Effector memory CD8-positive, alpha-beta T cell (primary cell): ENCODE results near the gene EPC1.
A peak's percentile ranks its signal among the peaks of the same experiment; 100 is the strongest.
"Not testable (repeated sequence)": the region's sequence is repeated elsewhere in the genome, so short reads cannot be mapped to it uniquely, and the experiment has no call there.

ENCODE experiments used
- ATAC-seq: fragments of 150-1000 bp; cut with Tn5 transposase; replicated peaks from 2 replicates; pipeline ENCODE4 v1.10.0; 2021; ENCODE audit warnings: mild to moderate bottlenecking, moderate library complexity
- DNase-seq, 3 experiments: peaks; one replicate each; pipeline ENCODE4 v3.0.0; 2021
- H3K27ac Mint-ChIP-seq, 2 donors: one replicate each; pipeline ENCODE4 v1.8.0; 2022; ENCODE audit warnings: mild to moderate bottlenecking in 2 of 2, mixed read lengths in 2 of 2, moderate library complexity in 2 of 2
- H3K27me3 Mint-ChIP-seq, 2 donors: one replicate each; pipeline ENCODE4 v1.8.0; 2022; ENCODE audit warnings: mixed read lengths in 2 of 2
- H3K36me3 Mint-ChIP-seq: one replicate; pipeline ENCODE4 v1.8.0; 2022; ENCODE audit warnings: mild to moderate bottlenecking, moderate library complexity, mixed read lengths; ENCODE audit not compliant: insufficient read depth
- H3K4me1 Mint-ChIP-seq, 2 donors: one replicate each; pipeline ENCODE4 v1.8.0; 2022; ENCODE audit warnings: low read depth in 2 of 2, mixed read lengths in 2 of 2
- H3K4me3 Mint-ChIP-seq, 2 donors: one replicate each; pipeline ENCODE4 v1.8.0; 2022; ENCODE audit warnings: mild to moderate bottlenecking in 2 of 2, mixed read lengths in 2 of 2, moderate library complexity in 2 of 2
- H3K9me3 Mint-ChIP-seq, 2 donors: one replicate each; pipeline ENCODE4 v1.8.0; 2022; ENCODE audit warnings: mixed read lengths in 2 of 2

The EPC1 gene

DNA sequence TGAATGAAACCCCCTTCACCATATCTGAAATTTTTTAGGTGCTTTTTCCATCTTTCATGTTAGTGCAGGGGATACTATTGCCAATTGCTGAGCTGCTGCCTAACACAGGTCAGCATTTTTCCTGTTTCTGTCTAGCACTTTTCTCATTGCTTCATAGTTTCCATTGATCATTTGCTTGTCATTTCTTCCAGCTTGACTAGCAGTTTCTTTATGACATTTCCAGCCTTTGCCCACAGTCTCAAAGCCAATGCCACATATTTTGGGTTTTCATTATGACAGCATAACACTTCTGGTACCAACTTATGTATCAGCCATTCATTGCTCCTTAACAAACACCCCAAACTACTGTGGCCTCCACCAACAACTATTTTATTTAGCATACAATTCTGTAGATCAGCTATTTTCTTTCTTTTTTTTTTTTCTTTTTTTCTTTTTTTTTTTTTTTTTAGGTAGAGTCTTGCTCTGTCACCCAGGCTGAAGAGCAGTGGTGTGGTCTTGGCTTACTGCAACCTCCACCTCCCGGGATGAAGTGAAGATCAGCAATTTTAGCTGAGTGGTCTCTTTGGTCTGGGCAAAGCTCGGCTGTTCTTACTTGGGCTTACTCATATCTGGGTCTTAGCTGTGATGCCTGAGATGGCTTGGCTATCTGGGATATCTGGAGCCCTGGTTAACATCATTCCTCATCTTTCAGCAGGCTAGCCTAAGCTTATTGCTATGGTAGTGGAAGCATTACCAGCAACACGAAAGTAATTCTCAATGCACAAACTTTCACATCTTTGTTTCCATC lies 102.3 kb downstream of the EPC1 start:
- ATAC-seq (no peak), DNase-seq (no peak)
- no peaks in the 10 kb centered on the region for H3K9me3 Mint-ChIP-seq
- no peaks in the 10 kb centered on the region for H3K36me3 Mint-ChIP-seq
- peaks cover 0 to 2% of the 10 kb centered on the region in 2 donors for H3K4me1 Mint-ChIP-seq
- no peak overlapping the region for H3K4me3 Mint-ChIP-seq
- peaks cover 9 to 10% of the 10 kb centered on the region in 2 donors for H3K27me3 Mint-ChIP-seq
- H3K27ac Mint-ChIP-seq = no peak overlapping the region

DNA sequence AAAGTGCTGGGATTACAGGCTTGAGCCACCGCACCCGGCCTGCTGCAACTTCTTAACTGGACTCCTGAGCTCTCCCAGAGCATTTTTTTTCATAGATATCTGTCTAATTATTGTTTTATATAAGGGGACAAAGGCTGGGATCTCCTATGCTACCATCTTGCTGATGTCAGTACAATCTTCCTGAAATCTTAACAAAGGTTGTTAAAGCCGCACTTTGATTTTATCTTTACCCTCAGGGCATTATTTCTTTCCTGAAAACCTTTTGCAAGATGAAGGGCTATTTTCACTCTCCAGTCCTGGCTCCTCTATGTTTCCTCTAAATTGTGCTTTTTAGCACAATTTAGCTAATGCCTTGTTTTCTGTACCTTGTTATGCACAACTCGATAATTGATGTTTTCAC lies 102.9 kb downstream of the EPC1 start:
- no peaks in the 10 kb centered on the region for H3K9me3 Mint-ChIP-seq
- no peak for DNase-seq
- H3K36me3 Mint-ChIP-seq = no peaks in the 10 kb centered on the region
- no peaks in the 10 kb centered on the region for H3K4me1 Mint-ChIP-seq
- no peak overlapping the region for H3K27ac Mint-ChIP-seq
- H3K27me3 Mint-ChIP-seq = peaks cover 9 to 10% of the 10 kb centered on the region in 2 donors
- no peak overlapping the region for H3K4me3 Mint-ChIP-seq
- no peak for ATAC-seq

DNA sequence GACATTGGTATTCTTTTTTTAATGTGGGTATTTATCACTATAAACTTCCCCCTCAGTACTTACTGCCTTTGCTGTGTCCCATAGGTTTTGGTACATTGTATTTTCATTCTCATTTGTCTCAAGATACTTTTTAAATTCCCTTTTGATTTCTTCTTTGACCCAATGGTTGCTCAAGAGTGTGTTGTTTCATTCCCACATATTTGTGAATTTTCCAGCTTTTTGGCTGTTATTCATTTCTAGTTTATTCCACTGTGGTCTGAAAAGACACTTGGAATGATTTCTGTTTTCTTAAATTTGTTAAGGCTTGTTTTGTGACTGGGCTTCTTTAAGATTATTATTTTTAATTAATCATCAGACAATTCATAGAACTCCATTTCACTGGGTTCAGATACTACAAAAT lies 105.0 kb downstream of the EPC1 start:
- H3K27ac Mint-ChIP-seq = no peak overlapping the region

DNA sequence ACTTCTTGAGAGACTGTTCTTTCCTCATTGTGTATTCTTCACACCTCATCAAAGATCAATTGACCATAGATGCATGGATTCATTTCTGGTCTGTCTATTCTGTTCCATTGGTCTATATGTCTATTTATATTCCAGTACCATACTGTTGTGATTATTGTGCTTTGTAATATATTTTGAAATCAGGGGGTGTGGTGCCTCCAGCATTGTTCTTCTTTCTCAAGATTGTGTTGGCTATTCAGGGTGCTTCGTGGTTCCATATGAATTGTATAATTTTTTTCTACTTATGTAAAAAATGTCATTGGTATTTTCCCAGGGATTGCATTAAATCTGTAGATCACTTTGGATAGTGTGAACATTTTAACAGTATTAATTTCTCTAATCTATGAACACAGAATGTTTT lies 106.5 kb downstream of the EPC1 start:
- DNase-seq (no peak), ATAC-seq (no peak)
- Mint-ChIP-seq H3K9me3 (no peaks in the 10 kb centered on the region), H3K4me3 (no peak overlapping the region), H3K27me3 (no peaks in the 10 kb centered on the region), H3K4me1 (no peaks in the 10 kb centered on the region), H3K27ac (peak overlapping the region in 1 of 2 donors; percentile 29), H3K36me3 (no peaks in the 10 kb centered on the region)

More for the DNA sequence above, 105.0 kb downstream of the EPC1 start:
- Mint-ChIP-seq H3K27me3 (peaks cover 7 to 8% of the 10 kb centered on the region in 2 donors), H3K9me3 (no peaks in the 10 kb centered on the region), H3K4me3 (no peak overlapping the region), H3K36me3 (no peaks in the 10 kb centered on the region), H3K4me1 (no peaks in the 10 kb centered on the region)
- DNase-seq = no peak
- ATAC-seq = no peak

DNA sequence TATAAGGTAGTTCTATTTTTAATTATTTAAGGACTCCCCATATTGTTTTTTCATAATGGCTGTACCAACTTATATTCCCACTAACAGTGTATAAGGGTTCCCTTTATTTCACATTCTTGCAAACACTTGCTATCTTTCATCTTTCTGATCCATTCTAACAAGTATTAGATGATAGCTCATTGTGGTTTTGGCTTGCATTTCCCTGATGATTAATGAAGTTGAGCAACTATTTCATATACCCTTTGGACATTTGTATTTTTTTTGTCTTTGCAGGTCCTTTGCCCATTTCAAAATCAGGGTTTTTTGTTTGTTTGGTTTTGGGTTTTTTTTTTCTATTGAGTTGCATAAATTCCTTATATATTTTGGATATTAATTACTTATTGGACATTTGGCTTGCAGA lies 107.2 kb downstream of the EPC1 start:
- no peak for ATAC-seq
- Mint-ChIP-seq H3K9me3 (no peaks in the 10 kb centered on the region), H3K36me3 (no peaks in the 10 kb centered on the region), H3K4me3 (no peak overlapping the region), H3K27me3 (no peaks in the 10 kb centered on the region), H3K27ac (no peak overlapping the region), H3K4me1 (no peaks in the 10 kb centered on the region)
- DNase-seq = no peak

DNA sequence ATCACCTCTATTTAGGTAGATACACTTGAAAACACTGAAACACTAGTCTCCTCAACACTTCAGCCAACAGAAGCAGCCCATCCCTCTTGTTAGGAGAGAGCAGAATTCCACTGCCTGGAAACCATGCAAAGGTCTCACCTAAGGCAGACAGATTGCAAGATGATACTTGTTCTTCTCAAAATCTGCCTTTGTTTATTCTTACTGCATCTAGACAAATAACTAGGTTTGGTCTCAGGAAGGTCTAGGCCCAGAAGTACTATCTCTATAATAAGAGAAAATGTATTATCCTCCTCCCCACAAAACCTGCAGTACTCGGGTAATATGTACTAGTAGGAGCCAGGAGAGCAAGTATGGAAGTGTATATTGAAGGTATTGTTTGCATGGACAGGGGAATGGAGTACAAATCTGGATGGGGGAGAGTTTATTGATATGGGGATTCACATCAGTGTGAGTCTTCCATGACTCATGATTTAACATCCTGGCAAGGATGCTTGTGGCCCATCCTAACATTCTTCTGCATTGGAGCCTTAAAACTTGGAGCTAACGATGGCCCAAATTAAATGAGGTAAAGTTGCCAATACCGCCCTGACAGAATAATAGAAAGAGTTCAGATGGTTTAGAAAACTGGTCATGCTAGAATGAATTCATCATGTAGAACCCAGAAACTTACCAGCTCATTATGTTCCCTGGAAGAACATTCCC lies 109.2 kb downstream of the EPC1 start:
- H3K27ac Mint-ChIP-seq = no peak overlapping the region
- H3K36me3 Mint-ChIP-seq = no peaks in the 10 kb centered on the region
- ATAC-seq (no peak), DNase-seq (no peak)
- H3K4me1 Mint-ChIP-seq = no peaks in the 10 kb centered on the region
- no peak overlapping the region for H3K4me3 Mint-ChIP-seq
- H3K9me3 Mint-ChIP-seq = no peaks in the 10 kb centered on the region
- no peaks in the 10 kb centered on the region for H3K27me3 Mint-ChIP-seq

DNA sequence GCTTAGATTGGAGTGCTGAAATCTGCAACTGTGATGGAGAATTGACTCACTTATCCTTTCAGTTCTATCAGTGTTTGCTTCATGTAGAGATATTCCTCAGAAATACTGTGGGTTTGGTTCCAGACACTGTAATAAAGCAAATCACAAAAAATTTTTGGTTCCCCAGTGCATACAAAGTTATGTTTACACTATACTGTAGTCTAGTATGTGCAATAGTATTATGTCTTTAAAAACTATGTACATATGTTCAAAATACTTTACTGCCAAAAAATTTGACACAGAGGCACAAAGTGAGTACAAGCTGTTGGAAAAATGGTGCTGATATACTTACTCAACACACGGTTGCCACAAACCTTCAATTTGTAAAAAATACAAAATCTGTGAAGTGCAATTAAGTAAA lies 112.5 kb downstream of the EPC1 start:
- no peak for ATAC-seq
- no peaks in the 10 kb centered on the region for H3K9me3 Mint-ChIP-seq
- no peak overlapping the region for H3K27ac Mint-ChIP-seq
- H3K36me3 Mint-ChIP-seq = no peaks in the 10 kb centered on the region
- no peak for DNase-seq
- H3K4me1 Mint-ChIP-seq = no peaks in the 10 kb centered on the region
- H3K27me3 Mint-ChIP-seq = peaks cover 0 to 9% of the 10 kb centered on the region in 2 donors
- H3K4me3 Mint-ChIP-seq = no peak overlapping the region

DNA sequence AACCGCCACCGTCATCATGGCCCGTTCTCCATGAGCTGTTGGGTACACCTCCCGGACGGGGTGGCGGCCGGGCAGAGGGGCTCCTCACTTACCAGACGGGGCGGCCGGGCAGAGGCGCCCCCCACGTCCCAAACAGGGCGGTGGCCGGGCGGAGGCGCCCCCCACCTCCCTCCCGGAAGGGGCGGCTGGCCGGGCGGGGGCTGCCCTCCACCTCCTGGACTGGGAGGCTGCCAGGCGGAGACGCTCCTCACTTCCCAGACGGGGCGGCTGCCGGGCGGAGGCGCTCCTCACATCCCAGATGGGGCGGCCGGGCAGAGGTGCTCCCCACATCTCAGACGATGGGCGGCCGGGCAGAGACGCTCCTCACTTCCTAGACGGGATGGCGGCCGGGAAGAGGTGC lies 113.6 kb downstream of the EPC1 start:
- H3K27me3 Mint-ChIP-seq, H3K4me3 Mint-ChIP-seq, H3K36me3 Mint-ChIP-seq, ATAC-seq, DNase-seq, H3K27ac Mint-ChIP-seq, H3K9me3 Mint-ChIP-seq, H3K4me1 Mint-ChIP-seq: not testable (repeated sequence)

DNA sequence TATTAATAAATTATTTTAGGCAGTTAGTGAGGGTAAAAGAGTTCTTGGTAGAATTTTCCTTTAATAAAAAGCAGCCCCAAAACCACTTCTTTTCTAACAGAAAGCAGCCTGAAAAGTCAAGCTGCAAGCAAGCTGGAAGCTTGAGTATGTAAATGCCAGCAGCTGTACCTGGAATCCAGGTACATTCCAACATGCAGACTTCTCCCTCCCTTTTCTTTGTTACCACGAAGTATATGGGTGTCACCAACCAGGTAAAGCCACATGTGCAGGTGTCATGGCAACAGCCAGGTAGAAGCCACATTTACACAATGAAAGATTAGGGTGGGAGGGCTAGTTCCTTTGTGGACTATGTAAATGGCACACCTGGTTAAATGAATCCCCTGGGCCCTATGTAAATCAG lies 114.6 kb downstream of the EPC1 start:
- ATAC-seq (no peak), DNase-seq (no peak)
- Mint-ChIP-seq H3K36me3 (no peaks in the 10 kb centered on the region), H3K4me1 (no peaks in the 10 kb centered on the region), H3K27me3 (peaks cover 0 to 9% of the 10 kb centered on the region in 2 donors), H3K9me3 (no peaks in the 10 kb centered on the region), H3K4me3 (no peak overlapping the region), H3K27ac (no peak overlapping the region)

DNA sequence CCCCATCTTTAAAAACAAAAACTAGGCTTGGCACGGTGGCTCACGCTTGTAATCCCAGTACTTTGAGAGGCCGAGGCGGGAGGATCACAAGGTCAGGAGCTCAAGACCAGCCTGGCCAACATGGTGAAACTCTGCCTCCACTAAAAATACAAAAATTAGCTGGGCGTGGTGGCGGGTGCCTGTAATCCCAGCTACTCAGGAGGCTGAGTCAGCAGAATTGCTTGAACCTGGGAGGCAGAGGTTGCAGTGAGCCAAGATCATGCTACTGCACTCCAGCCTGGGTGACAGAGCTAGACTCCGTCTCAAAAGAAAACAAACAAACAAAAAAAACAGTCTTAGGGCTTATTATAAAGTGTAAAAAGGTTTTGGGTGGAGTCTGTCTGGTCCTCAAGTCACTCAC lies 117.2 kb downstream of the EPC1 start:
- H3K27me3 Mint-ChIP-seq, DNase-seq, H3K4me1 Mint-ChIP-seq, ATAC-seq, H3K27ac Mint-ChIP-seq, H3K4me3 Mint-ChIP-seq, H3K9me3 Mint-ChIP-seq, H3K36me3 Mint-ChIP-seq: not testable (repeated sequence)

DNA sequence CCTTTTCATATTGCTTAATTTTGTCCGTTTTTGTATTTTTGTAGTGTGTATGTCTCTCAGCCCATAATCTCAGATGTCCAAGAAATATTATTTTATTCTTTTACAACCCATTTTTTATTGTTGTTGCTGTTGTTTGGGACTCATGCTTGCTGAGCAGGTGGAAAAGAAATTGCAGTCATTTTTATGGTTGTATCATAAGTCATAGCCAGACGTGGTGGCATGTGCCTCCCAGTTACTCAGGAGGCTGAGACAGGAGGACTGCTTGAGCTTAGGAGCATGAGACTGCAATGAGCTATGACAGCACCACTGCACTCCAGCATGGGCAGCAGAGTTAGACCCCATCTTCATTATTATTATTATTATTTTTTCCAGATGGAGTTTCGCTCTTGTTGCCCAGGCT lies 117.8 kb downstream of the EPC1 start:
- H3K36me3 Mint-ChIP-seq = no peaks in the 10 kb centered on the region
- H3K4me3 Mint-ChIP-seq = no peak overlapping the region
- ATAC-seq (no peak), DNase-seq (no peak)
- no peak overlapping the region for H3K27ac Mint-ChIP-seq
- peaks cover 0 to 9% of the 10 kb centered on the region in 2 donors for H3K27me3 Mint-ChIP-seq
- no peaks in the 10 kb centered on the region for H3K4me1 Mint-ChIP-seq
- no peaks in the 10 kb centered on the region for H3K9me3 Mint-ChIP-seq

DNA sequence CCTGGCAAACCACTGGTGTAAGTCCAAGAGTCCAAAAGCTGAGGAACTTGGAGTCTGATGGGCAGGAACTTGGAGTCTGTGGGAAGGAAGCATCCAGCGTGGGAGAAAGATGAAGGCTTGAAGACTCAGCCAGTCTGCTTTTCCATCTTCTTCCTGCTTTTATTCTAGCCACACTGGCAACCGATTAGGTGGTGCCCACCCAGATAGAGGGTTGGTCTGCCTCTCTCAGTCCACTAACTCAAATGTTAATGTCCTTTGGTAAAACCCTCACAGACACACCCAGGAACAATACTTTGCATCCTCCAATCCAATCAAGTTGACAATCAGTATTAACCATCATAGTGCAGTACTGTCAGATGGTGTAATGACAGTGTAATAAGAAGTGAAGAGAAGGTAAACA lies 119.2 kb downstream of the EPC1 start:
- ATAC-seq = no peak

DNA sequence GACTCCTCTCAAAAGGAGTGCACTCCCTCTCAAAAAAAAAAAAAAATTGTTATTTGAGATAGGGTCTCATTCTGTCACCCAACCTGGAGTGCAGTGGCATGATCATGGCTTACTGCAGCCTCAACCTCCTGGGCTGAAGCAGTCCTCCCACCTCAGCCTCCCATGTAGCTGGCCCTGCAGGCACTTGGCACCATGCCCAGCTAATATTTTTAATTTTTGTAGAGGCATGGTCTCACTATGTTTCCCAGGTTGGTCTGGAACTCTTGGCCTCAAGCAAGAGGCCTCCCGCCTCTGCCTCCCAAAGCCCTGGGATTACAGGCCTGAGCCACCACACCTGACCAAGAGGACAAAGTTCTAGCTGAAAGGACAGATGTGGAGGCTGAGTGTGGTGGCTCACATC lies 120.3 kb downstream of the EPC1 start:
- Mint-ChIP-seq H3K27me3 (peaks cover 0 to 9% of the 10 kb centered on the region in 2 donors), H3K36me3 (no peaks in the 10 kb centered on the region), H3K27ac (no peak overlapping the region), H3K4me3 (no peak overlapping the region), H3K4me1 (no peaks in the 10 kb centered on the region), H3K9me3 (no peaks in the 10 kb centered on the region)
- ATAC-seq (no peak), DNase-seq (no peak)

More for the DNA sequence above, 119.2 kb downstream of the EPC1 start:
- no peaks in the 10 kb centered on the region for H3K9me3 Mint-ChIP-seq
- no peaks in the 10 kb centered on the region for H3K36me3 Mint-ChIP-seq
- H3K4me3 Mint-ChIP-seq = no peak overlapping the region
- H3K4me1 Mint-ChIP-seq = no peaks in the 10 kb centered on the region
- H3K27me3 Mint-ChIP-seq = peaks cover 0 to 9% of the 10 kb centered on the region in 2 donors
- H3K27ac Mint-ChIP-seq = no peak overlapping the region
- no peak for DNase-seq

DNA sequence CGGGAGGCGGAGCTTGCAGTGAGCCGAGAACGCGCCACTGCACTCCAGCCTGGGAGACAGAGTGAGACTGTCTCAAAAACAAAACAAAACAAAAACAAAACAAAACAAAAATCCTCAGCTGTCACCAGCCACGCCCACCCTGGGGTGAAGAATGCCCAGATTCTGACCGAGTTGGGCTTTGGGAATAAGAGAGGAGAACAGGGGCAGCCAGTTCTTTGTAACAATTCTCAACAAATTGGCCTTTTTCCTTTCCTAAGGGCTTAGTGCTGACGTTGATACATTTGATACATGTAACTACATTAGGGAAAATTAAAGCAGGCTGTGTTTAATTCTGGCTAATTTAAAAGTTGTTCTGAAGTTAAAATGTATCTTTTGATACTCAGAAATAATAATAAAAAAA lies 121.0 kb downstream of the EPC1 start:
- Mint-ChIP-seq H3K9me3 (no peaks in the 10 kb centered on the region), H3K27ac (no peak overlapping the region), H3K4me3 (no peak overlapping the region), H3K36me3 (no peaks in the 10 kb centered on the region), H3K4me1 (no peaks in the 10 kb centered on the region), H3K27me3 (peaks cover 0 to 9% of the 10 kb centered on the region in 2 donors)
- ATAC-seq (no peak), DNase-seq (no peak)
